Stomach smooth muscle (tissue), 2 donors: ENCODE results near the gene ZNF423.
A peak's percentile ranks its signal among the peaks of the same experiment; 100 is the strongest.

Source experiments
- H3K27ac ChIP-seq: one replicate; pipeline ENCODE4 v1.7.0; 2013; ENCODE audit warnings: mild to moderate bottlenecking, low read length, inconsistent platforms
- H3K27me3 ChIP-seq, 2 donors: one replicate each; pipeline ENCODE4 v1.7.0; 2013; ENCODE audit warnings: low read length in 2 of 2; ENCODE audit not compliant: insufficient read depth in 2 of 2, control insufficient read depth in 1 of 2
- H3K36me3 ChIP-seq, 2 donors: one replicate each; pipeline ENCODE4 v1.7.0; 2013; ENCODE audit warnings: low read length in 2 of 2; ENCODE audit not compliant: control insufficient read depth in 2 of 2, insufficient read depth in 2 of 2
- H3K4me1 ChIP-seq: one replicate; pipeline ENCODE4 v1.7.0; 2013; ENCODE audit warnings: low read length; ENCODE audit not compliant: control insufficient read depth, insufficient read depth
- H3K4me3 ChIP-seq, 2 donors: one replicate each; pipeline ENCODE4 v1.7.0; 2013; ENCODE audit warnings: low read length in 2 of 2
- H3K9ac ChIP-seq, 2 donors: one replicate each; pipeline ENCODE4 v1.7.0; 2013; ENCODE audit warnings: low read length in 2 of 2, mild to moderate bottlenecking in 1 of 2
- H3K9me3 ChIP-seq, 2 donors: one replicate each; pipeline ENCODE4 v1.7.0; 2013; ENCODE audit warnings: low read length in 2 of 2; ENCODE audit not compliant: control insufficient read depth in 2 of 2
- donor health status: healthy.
- donor health status: Pancreatic carcinoma.

ZNF423 gene

GRCh38 chr16:49834531-49835151 is 21.3 kb downstream of the ZNF423 start:
- no peaks in the 10 kb centered on the region for H3K36me3 ChIP-seq
- H3K9me3 ChIP-seq, result no peaks in the 10 kb centered on the region
- H3K27ac ChIP-seq, result peak overlapping the region; percentile 79
- H3K9ac ChIP-seq, result peak overlapping the region; percentile 45 to 58
- peaks cover 70% of the 10 kb centered on the region for H3K4me1 ChIP-seq
- peaks cover 2 to 5% of the 10 kb centered on the region in 2 donors for H3K27me3 ChIP-seq
- peak overlapping the region; percentile 44 to 59 for H3K4me3 ChIP-seq

- H3K27me3 ChIP-seq, result peaks cover 2 to 5% of the 10 kb centered on the region in 2 donors
- H3K27ac ChIP-seq, result peak overlapping the region; percentile 79
- no peaks in the 10 kb centered on the region for H3K9me3 ChIP-seq
- peak overlapping the region in 1 of 2 donors; percentile 44 for H3K4me3 ChIP-seq
- peak overlapping the region; percentile 38 to 58 for H3K9ac ChIP-seq
- no peaks in the 10 kb centered on the region for H3K36me3 ChIP-seq
- H3K4me1 ChIP-seq, result peaks cover 64% of the 10 kb centered on the region
Observed at GRCh38 chr16:49833796-49834530, 21.9 kb downstream of the ZNF423 start.

DNA sequence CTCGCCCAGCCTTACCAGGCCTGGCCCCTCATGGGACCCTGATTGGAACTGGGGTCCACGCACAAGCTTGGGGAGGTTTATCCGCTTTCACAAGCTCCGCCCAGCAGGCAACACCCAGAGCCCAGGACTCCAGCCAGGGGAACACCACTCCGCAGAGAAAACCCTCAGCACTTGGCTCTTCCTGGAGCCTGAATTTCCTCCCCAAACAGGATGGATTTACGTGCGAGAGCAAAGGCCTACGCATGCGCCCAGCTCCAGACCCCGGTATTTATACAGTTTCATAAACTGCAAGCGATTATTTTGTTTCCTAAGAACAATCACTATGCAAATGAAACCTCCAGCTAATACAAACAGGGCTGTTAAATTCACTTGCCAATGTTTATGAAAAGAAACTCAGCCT is 22.8 kb downstream of the ZNF423 start:
- peak overlapping the region; percentile 40 to 47 for H3K9ac ChIP-seq
- H3K36me3 ChIP-seq, result no peaks in the 10 kb centered on the region
- H3K27ac ChIP-seq, result peak overlapping the region; percentile 64
- peaks cover 64% of the 10 kb centered on the region for H3K4me1 ChIP-seq
- peaks cover 0 to 2% of the 10 kb centered on the region in 2 donors for H3K27me3 ChIP-seq
- no peaks in the 10 kb centered on the region for H3K9me3 ChIP-seq
- H3K4me3 ChIP-seq, result peak overlapping the region; percentile 27 to 47

DNA sequence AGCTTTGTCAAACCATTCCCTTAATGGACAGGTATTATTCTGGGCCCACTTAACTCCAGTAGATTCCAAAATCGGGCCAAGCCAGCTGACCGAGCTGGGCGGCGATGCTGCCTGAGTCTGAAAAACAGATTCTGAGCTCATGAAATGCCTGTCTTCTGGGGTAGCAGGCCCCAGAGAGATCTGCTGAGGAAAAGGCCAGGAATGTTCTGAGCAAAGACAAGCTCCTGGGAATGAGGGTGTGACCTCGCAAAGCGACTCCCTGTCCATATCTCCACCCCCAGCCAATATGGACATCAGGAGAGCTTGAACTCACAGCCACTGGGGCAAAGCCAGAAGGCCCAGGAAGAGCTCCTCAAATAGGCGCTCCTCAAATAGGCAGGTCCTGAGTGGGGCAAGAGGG is 23.7 kb downstream of the ZNF423 start:
- Histone ChIP-seq H3K27ac (peak overlapping the region; percentile 64), H3K9me3 (no peaks in the 10 kb centered on the region), H3K4me1 (peaks cover 62% of the 10 kb centered on the region), H3K27me3 (no peaks in the 10 kb centered on the region), H3K4me3 (no peak overlapping the region), H3K36me3 (no peaks in the 10 kb centered on the region), H3K9ac (peak overlapping the region in 1 of 2 donors; percentile 5)

DNA sequence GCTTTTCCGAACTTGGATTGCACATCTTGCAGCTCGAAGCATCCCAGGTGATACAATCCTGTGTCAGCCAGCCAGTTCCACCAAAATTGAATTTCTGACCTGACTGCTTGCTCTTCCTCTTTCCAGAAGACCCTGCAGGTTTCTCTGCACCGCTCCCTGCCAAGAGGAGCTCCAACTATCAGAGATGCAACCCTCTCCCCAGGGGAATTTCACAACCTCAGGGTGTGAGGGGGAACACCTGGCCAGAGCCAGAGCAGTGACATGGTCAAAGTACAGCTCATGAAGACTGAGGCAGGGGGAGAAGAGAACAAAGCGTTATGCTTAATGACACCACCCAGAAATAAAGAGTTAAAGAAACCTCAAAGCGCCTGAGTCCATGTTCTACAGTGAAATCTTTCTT is 25.0 kb downstream of the ZNF423 start:
- peaks cover 52% of the 10 kb centered on the region for H3K4me1 ChIP-seq
- H3K4me3 ChIP-seq, result no peak overlapping the region
- no peaks in the 10 kb centered on the region for H3K27me3 ChIP-seq
- no peaks in the 10 kb centered on the region for H3K36me3 ChIP-seq
- no peak overlapping the region for H3K27ac ChIP-seq
- H3K9me3 ChIP-seq, result no peaks in the 10 kb centered on the region
- no peak overlapping the region for H3K9ac ChIP-seq

GRCh38 chr16:49828533-49829267 is 27.2 kb downstream of the ZNF423 start:
- Histone ChIP-seq H3K36me3 (no peaks in the 10 kb centered on the region), H3K4me1 (peaks cover 32% of the 10 kb centered on the region), H3K4me3 (no peak overlapping the region), H3K27ac (peak overlapping the region; percentile 62), H3K9ac (no peak overlapping the region), H3K9me3 (no peaks in the 10 kb centered on the region), H3K27me3 (no peaks in the 10 kb centered on the region)

- Histone ChIP-seq H3K9me3 (no peaks in the 10 kb centered on the region), H3K4me3 (peak overlapping the region in 1 of 2 donors; percentile 22), H3K4me1 (peaks cover 24% of the 10 kb centered on the region), H3K27me3 (no peaks in the 10 kb centered on the region), H3K27ac (peak overlapping the region; percentile 62), H3K9ac (no peak overlapping the region), H3K36me3 (no peaks in the 10 kb centered on the region)
Observed at GRCh38 chr16:49827805-49828438, 28.0 kb downstream of the ZNF423 start.

GRCh38 chr16:49826515-49826914 is 29.4 kb downstream of the ZNF423 start:
- H3K4me1 ChIP-seq, result peaks cover 14% of the 10 kb centered on the region
- peak overlapping the region; percentile 53 for H3K27ac ChIP-seq

GRCh38 chr16:49825041-49825440 is 30.9 kb downstream of the ZNF423 start:
- H3K27ac ChIP-seq, result no peak overlapping the region

More at GRCh38 chr16:49826515-49826914, 29.4 kb downstream of the ZNF423 start:
- Histone ChIP-seq H3K9me3 (no peaks in the 10 kb centered on the region), H3K27me3 (peaks cover 0 to 2% of the 10 kb centered on the region in 2 donors), H3K9ac (no peak overlapping the region), H3K36me3 (no peaks in the 10 kb centered on the region), H3K4me3 (no peak overlapping the region)

DNA sequence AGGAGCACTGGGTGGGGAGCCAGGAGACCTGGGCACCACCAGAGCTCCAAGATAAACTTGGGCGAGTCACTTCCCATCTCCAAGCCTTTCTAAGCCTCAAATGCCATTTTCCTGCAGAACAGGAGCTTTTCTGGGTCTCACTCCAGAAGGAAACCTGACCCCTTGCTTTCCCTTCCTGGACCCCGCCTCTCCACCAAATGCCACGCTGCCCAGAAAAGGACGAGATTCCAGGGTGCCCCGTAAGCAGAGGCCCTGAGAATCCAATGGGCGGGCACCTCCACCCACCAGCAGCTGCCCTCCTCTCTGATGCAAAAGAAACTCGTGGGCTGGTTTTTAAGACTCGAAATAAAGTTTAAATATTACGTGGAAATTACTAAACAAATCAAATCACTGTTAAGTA is 31.3 kb downstream of the ZNF423 start:
- Histone ChIP-seq H3K4me1 (peaks cover 14% of the 10 kb centered on the region), H3K36me3 (no peaks in the 10 kb centered on the region), H3K9ac (no peak overlapping the region), H3K27me3 (peaks cover 0 to 2% of the 10 kb centered on the region in 2 donors), H3K9me3 (no peaks in the 10 kb centered on the region), H3K27ac (no peak overlapping the region), H3K4me3 (no peak overlapping the region)

More at GRCh38 chr16:49825041-49825440, 30.9 kb downstream of the ZNF423 start:
- Histone ChIP-seq H3K27me3 (peaks cover 0 to 2% of the 10 kb centered on the region in 2 donors), H3K9me3 (no peaks in the 10 kb centered on the region), H3K9ac (no peak overlapping the region), H3K4me1 (peaks cover 14% of the 10 kb centered on the region), H3K36me3 (no peaks in the 10 kb centered on the region), H3K4me3 (no peak overlapping the region)
